Activated T-cell treated with anti-CD3 and anti-CD28 coated beads for 24 hours (primary cell): ENCODE results near the gene GALNT18.

Experiments
- DNase-seq: peaks from one replicate; pipeline ENCODE4 v3.0.0-alpha.2; 2020; ENCODE audit warnings: low read depth

Gene GALNT18

DNA sequence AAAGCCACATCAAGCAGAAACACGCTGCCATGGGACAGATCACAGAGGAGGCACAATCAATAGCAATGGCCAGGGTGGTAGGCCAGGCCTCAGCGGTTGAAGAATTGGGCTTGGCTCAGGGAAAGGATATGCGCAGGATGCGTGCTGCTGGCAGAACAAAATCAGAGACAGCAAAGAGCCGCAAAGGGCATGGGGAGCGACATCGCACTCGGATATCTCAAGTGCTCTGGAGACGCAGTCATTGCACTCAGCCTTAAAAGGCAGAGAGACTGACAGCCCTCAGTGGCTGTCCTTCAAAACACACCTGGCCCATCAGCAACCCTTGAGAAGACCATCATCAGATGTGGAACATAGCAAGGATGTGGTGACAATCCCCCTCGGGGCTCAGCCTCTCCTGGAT, 319.2 kb downstream of the GALNT18 start:
- no peak for DNase-seq

GRCh38 chr11:11301212-11301611, 320.6 kb downstream of the GALNT18 start:
- DNase-seq, result no peak

DNA sequence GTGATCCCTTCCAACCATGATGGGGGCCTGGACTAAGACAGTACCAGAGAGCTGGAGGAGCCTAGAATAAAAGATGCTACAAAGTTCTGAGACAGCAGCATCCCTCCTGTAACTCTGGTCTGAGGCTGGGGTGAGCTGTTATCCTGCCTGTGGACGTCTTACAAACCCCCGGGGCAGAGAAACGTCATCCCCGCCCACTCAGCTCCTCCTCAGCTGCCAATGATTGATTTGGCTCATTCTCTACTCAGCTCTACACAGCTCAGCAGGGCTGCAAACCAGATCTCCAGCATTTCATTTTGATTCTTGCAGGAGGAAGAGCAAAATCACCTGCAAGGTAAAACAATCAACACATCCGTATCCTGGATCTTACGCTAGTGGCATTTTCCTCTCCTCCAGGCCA, 324.2 kb downstream of the GALNT18 start:
- no peak for DNase-seq

DNA sequence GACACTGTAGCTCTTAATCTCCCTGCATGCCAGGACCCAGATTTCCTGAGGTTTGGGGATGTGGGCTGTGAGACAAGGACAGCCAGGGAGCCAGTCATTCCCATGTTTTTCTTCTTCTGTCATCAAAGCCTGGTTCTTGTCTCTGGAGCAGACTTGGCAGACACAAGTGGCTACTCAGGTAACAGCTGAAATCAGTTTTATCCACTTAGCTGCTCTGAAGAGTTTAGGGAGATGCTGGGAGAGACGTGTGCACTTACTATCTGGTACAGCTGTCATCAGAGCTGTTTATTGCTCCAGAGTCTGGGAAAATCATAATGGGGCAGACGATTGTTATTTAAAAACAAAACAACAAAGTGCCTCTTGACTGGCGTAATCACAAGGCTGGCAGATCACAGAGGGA, 325.4 kb downstream of the GALNT18 start:
- DNase-seq, result no peak

DNA sequence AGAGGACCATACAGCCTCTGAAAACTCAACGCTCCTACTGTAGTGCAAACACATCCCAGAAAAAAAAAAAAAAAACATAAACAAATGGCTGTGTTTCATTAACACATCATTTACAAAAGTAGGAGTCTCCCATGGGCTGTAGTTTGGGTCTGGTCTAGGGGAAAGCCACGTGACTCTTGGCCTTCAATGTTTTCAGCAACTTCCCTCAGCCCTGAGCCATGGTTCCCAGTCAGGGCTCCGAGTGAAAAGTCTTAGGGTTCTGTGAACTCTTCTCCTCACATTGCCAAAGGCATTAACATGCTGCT, 327.3 kb downstream of the GALNT18 start:
- no peak for DNase-seq

DNA sequence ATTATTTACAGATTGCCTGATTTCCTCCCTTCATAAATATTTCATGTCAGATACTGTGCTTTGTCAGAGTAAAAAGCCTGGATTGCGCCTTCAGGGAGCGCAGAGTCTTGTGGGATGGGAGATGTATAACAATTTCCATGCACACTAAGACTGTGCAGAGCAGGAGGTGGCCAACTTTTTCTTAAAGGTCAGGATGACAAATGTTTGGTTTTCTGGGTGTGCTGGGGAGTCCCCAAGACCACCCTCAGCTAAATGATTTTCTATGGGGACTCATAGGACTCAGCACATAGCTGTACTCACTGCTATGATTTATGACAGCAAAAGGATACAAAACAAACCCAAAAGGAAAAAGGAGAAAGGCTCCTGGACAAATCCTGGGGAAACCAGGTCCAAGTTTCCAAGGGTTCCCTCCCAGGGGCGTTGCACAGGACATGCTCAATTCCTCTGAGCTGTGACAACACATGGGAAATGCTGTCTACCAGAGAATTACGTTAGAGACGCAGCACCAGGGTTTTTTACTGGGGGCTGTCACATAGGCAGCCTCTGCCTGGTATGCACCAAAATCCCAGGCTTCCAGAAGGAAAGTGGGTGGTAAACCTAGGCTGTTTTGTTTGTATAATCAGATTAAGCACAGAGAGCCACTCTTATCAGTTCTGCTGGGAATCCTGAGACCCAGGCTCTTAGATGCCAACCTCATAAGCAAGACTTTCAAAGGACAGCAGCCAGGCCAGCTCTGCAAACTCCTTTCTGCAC, 327.8 kb downstream of the GALNT18 start:
- no peak for DNase-seq

DNA sequence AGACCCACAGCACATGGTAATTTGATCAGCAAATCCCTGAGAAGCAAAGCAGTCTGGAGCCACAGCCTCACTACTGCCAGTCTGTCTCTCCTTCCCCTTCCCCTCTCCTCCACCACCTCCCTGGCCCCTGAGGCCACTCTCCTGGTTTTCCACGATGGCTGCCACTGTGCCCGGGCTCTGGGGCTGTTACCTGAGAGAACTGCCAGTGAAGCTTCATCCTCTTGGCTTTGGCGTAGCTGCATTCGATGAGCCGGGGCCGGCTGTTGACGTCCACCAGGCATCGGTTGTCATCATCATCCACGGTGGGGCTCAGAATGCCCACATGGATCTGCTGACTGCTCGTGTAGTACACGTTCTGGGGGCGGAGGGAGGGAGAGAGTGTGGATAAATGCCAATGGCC, 329.0 kb downstream of the GALNT18 start:
- DNase-seq, result no peak

DNA sequence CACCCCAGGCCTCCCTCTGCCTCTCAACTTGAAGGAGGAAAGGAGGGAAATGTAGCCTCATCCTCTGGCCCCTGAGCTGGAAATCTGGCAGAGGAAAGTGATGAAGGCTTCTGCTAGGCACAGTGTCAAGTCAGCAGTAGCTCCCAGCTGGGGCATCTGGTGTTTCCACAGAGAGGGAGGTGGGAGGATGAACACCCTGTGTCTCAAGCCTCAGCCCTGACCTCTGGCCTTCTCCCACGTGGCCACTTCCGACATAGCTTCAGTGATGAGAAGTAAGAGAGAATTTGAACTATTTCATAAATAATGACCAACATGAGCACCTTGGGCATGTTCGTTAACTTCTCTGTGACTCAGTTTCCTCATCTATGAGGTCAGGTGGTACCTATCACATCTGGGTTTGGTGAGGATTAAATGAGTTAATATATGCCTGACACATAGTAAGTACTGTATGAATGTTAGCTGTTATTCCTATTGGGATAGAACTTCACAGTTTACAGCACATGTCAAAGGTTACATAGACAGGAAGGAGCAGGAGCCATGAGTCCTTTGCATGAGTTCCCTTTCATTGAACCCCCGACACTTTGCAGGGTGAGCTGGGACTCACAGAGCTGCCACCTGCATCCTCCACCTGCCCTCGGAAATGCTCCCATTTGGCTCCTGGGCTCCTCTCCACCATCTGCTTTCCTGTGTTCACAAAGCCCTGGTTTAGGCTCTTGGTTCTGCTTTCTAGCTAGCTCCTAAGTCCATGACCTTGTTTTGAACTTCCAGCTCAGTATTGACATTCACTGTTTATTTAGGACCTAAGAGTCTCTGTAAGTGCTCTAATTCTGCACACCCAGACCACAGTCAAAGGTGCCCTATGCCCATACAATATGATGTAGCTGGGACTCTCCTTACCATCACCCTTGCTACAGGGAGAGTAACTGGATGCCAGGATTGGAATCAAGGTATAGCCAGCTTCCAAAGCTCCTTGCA, 330.5 kb downstream of the GALNT18 start:
- no peak for DNase-seq

- DNase-seq, result no peak
Measured at GRCh38 chr11:11290354-11290753, 331.5 kb downstream of the GALNT18 start.

GRCh38 chr11:11289669-11290068, 332.1 kb downstream of the GALNT18 start:
- no peak for DNase-seq

- DNase-seq, result no peak
Measured at GRCh38 chr11:11288972-11289616, 332.7 kb downstream of the GALNT18 start.

DNA sequence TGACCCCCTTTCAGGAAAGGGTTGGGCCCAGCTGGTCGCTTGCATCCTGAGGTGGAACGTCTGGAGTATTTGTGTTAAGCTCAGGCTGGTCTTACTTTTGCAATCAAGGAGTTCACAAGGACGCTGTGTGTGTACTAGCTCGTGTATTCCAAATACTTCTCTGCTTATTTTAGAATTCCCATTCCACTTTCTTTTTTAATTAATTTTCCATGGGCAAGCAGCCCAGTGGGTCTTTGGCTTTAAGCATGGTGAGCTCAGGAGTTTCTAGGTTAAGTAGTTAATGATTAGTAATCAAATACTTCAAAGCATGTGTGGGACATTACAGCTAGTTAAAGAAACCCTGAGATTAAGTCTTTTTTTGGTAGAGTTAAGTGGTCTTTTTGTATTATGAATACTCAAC, 337.3 kb downstream of the GALNT18 start:
- no peak for DNase-seq

- DNase-seq, result no peak
Measured at GRCh38 chr11:11281626-11282025, 340.2 kb downstream of the GALNT18 start.

DNA sequence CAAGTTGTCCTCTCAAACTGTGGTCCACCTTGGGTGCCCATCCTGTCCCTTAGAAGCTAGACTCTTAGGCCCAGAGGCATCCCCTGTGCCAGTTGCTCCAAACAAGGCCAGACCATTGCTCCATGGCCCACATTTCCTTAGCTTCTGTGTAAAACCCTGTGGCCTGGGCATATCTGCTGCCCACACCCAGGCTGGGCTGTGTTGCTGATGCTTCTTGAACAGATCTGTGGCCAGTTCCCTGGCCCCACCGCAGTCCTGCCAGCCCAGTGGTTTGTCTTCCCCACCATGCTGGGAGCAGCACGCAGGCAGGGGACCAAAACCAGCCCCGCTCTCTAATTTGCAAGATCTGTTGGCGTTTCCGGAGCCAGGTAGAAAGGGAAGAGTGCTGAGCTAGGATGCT, 341.0 kb downstream of the GALNT18 start:
- DNase-seq, result no peak

- no peak for DNase-seq
Measured at GRCh38 chr11:11279956-11280689, 341.7 kb downstream of the GALNT18 start.

GRCh38 chr11:11272254-11272653, 349.6 kb downstream of the GALNT18 start:
- DNase-seq, result no peak

- no peak for DNase-seq
Measured at GRCh38 chr11:11270236-11270775, 351.5 kb downstream of the GALNT18 start.

GRCh38 chr11:11268706-11269105, 353.1 kb downstream of the GALNT18 start:
- DNase-seq, result no peak

DNA sequence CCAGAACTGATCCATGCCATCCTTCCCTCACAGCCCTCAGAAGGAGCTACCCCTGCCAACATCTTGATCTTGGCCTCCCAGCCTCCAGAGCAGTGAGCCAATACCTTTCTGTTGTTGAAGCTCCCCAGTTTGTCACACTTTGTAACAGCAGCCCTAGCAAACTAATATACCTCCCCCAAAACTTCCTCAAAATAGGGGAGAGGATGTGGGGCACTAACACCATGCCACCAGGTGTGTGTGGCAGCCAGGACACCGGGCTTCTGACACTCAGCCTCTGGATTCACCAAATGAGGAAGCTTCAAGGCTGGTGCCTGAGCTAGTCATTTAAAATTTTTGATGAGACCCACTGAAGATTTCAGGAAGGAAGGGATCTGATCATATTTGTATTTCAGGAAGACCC, 353.7 kb downstream of the GALNT18 start:
- no peak for DNase-seq

DNA sequence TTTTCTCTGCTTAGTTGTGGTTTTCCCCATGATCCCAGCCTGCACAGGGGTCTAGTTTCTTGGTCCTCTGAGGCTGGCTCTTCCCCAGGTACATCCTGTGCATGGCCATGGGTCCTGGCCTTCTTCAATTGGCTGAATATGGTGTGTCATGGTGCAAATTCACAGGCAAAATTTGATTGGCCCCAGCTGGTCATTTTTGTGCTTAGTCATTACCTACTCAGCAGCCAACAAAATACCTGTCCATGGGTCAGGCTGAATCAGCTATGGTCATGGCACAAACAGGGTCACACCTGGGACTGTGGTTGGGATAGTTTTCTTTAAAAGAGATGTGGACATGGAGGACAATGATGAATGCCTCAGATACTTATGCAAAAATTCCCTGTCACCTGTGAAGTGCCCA, 354.5 kb downstream of the GALNT18 start:
- DNase-seq, result no peak

DNA sequence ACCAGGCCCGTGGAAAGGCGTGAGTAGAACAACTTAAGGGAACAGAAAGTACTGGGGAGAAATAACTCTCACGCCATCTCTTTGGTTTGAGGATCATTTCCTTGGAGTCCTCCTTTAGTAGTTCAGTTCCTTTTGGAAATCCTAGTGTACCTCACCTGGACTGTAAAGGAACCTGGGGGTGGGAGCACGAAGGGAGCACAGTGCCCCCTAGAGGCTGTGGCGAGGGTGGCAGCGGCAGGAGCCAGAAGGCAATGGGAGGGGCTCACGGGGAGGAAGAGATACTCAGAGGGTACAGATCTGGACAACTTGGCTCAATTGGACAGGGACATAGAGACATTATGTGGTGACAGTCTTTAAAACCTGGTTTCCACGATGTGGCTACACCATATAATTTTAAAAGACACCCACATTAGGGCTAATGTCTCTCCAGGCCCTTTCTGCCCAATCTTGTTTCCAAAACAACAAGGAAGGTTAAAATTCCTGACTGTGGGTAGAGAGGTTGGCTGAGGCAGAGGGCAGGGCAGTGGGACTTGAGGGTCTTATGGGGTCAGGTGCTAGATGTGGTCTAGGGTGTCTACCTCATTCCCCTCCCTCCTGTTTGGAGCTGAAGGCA, 355.7 kb downstream of the GALNT18 start:
- DNase-seq, result peak; percentile 37
